ENCODE results near the gene FCAMR. TPM values are rescaled to one million over a fixed set of nuclear protein-coding genes. Genes with fewer than 3 reads are reported as not detected.

FCAMR gene
- total RNA-seq (2014; rRNA removed; shearing (Covaris generic)): not detected in 2 replicates

- no peak for DNase-seq (ENCODE audit: low read depth)
Observed at GRCh38 chr1:206970446-206970845, at the start of gene FCAMR. TSS of gene FCAMR (minus strand) at chr1:206970460. CDS start at chr1:206970125, 335 bp downstream.

DNA sequence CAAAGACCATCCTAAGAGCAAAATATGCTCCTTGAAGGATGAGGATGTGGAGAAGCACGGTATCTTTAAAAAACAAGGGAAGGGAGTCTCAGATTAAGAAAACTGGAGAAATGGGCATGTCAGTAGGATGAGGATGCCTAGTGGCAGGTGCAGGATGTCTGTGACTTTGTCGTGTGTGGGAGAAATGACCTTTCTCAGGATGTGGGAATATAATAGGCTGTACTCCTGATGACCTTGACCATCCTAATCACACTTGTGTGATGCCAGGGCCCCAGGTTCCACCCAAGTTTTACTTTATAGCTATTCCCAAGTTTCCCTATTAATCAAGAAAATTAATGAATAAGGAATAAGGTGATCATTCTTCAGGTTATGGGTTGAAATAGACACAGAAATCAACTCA, 49.4 kb upstream of the FCAMR start:
- DNase-seq (ENCODE audit: low read depth): no peak

DNA sequence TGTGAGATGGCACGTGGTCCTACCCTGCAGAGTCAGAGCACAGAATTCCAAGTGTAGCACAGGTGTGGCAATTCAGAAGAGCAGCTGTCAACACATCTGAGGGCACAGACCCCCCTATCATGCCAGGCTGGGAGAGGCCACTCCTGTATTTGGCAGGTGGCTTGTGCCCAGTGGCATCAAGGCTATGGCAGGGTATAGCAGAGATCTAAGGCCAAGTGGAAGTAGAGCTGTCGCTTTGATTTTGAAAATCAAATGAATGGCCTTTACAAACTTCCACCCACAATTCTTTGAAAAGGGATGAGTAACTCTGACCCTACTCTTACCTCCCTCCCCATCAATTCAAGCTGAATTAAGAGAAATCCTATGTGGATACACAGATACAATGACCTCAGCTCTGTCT, 48.9 kb upstream of the FCAMR start:
- no peak for DNase-seq (ENCODE audit: low read depth)

GRCh38 chr1:207018707-207019106, 48.4 kb upstream of the FCAMR start:
- DNase-seq (ENCODE audit: low read depth): no peak

DNA sequence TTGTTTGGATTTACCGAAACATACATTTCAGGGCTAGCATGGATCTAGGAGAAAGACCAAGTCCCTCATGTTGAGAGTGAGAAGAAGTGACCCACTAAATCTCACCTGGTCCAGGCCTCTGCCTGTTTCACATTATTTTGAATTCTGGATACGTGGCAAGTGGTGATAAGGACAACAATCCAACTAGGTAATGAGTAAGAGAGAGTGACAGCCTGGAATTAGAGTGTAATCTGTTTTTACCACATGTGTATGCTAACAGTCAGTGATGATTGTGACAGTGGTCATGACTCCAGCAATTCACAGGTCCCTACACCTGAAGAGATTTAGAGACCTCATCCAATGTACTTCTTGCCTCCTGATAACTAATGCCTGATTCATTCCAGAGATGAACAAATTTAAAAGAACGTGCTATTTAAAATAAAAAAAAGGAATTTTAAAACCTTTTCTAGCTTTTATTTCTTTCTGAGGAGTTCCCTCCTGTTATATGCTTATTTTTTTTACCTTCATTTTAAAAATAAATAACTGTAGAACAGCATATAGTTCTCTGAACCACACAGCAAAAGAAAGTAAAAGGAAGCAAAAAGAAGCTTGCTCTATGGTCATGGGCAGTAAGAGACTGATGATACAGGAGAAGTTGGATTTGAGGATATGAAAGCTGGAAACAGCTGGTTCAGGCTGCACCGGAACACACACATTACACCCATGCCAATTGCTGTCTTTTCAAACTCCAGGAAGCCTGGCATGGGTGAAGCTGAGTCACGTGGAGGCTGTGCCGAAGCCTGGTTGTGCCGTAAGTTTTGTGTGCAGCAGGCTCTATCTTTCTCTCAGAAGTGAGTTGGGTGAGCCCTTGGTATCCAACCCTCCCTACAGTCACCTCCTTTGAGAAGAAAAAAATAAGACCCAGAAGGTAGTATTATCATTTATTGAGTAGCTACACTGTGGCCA, 47.6 kb upstream of the FCAMR start:
- no peak for DNase-seq (ENCODE audit: low read depth)

DNA sequence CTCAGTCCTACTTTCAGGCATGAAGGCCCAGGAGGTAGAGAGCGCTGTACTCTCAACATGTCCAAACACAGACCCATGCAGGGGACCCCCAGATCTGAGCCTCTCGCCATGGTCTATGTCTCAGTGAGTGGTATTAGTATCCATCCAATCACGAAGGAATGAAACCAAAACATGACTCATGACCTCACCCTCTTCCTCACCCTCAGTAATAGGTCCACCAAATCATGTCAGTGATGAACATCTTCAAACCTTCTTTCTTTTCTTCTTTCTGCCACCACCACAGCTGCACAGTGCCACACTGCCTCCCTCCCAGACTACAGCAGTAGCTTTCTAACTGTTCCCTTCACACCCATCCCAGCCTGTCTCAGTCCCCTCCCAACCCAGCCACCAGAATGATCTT, 45.5 kb upstream of the FCAMR start:
- no peak for DNase-seq (ENCODE audit: low read depth)

DNA sequence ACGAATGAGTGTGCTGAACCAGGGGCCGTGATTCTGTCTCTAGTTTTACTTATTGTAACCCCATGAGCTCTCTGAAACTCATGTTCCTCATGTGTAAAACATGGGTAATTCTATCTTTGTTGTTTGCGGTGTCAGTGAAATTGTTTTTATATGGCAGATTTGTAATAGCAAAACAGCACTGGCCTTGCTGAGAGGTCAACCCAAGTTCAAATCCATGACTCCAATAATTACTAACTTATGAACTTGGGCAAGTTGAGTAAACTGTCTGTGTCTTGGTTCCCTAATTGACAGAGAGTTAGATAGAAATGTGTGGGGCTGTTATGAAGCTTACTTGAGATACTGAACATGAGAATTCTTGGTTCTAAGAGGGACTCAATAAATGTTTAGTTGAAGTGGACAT, 44.5 kb upstream of the FCAMR start:
- DNase-seq (ENCODE audit: low read depth): no peak

DNA sequence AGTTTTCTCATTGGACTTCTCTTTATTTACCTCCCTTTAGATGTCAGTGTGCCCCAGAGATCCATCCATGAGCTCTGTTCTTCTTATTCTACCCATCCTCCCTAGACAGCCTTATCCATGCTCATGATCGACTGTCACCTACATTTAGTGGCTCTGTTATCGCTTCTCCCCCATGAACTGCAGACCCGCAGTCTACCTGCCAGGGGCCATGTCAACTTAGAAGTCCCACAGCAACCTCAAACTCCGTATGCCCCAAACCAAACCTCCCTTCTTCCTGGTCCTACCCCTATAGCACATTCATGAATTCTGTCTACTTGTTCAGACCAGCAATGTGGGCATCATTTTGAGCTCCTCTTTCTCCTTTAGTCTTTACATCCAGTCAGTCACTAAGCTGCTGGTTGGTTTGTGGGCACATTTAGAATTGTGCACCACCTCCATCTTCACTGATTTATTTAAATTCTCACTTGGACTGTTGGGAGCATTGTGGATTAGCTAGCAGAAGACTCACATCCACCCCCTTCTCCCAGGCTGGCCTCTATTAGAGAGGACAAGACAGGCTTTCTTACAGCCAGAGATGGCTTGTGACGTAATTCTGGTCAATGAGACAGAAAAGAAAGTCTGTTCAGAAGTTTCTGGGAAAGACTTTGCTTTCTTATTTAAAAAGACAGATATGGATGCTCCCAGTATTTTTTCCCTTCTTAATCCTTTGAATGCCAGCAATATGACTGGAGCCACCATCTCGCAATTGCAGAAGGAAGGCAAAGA, 43.2 kb upstream of the FCAMR start:
- DNase-seq (ENCODE audit: low read depth): no peak

- DNase-seq (ENCODE audit: low read depth): no peak
Observed at GRCh38 chr1:207010726-207011125, 40.5 kb upstream of the FCAMR start.

GRCh38 chr1:207009945-207010344, 39.7 kb upstream of the FCAMR start:
- DNase-seq (ENCODE audit: low read depth): no peak

DNA sequence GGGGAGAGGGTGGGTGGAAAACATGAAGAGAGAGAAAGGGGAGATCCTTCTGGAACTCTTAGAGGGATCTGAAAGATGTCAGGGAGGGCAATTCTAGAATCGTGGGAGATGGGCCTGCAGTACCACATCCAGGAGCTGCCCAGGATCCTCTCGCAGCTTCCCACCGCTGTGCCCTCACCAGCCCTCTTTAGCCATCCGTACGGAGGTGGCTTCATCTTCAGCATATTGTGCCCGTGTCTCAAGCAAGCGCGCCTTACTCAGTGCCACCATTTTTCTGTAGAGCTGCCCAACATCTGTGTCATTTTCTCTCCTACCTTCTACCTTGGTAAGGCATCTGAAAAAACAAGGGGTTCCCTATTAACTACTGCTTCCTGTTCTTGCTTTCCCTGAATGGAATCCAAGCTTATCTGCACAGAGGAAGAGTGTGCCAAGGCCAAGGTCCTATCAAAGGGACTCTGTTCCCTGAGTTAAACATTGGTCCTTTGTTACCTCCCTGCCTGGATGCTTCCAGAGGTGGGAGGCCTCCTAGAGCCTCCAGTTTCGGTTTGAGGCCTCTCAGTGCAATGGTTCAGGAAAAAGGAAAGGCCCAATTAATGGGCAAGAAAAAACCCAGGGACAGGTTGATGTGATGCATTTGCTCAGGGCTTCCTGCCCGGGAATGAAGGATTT, 39.1 kb upstream of the FCAMR start:
- no peak for DNase-seq (ENCODE audit: low read depth)

- peak; percentile 84 for DNase-seq (ENCODE audit: low read depth)
Observed at GRCh38 chr1:207007352-207008033, 37.2 kb upstream of the FCAMR start.

GRCh38 chr1:207006914-207007313, 36.7 kb upstream of the FCAMR start:
- no peak for DNase-seq (ENCODE audit: low read depth)

DNA sequence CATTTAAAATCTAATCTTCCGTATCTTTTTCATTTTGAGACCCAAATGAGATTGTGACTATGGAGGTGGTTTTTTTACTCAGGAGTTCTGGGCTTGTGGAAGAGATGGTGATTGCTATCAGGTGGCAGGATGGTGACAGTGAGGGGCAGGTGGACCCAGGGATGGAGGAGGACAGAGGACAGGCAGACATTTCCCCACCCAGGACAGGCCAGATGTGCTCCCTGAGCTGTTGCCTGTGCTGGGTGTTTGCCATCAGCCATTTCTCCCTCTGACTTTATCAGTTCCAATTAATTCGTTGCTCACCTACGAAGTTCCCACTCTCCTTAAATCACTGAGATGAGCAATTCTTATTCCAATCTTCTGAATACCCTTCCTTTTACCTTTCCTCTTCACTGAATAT, 35.8 kb upstream of the FCAMR start:
- DNase-seq (ENCODE audit: low read depth): no peak

- DNase-seq (ENCODE audit: low read depth): peak; percentile 81
Observed at GRCh38 chr1:207004931-207005830, 34.9 kb upstream of the FCAMR start.

GRCh38 chr1:207003210-207003609, 33.0 kb upstream of the FCAMR start:
- DNase-seq (ENCODE audit: low read depth): no peak

DNA sequence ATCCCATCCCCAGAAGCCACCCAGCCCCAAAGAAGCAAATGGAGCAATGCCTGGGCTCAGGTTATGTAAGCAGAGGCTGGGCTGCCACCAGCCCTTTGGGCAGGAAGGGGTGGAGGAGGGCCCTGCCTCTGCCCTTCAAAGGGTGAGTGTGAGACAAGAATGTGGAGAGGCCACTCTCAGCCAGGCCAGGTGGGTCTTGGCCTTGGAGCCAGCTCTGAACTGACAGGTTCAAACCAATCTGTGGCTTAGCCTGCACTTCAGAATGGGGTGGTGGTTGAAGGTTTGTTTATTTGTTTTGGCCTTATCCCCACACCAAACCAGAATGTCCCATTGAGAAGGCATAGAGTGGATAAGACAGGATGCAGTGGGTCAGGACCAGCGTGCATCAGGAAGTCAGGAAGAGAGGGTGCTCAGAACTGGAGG, 32.5 kb upstream of the FCAMR start:
- DNase-seq (ENCODE audit: low read depth): no peak

DNA sequence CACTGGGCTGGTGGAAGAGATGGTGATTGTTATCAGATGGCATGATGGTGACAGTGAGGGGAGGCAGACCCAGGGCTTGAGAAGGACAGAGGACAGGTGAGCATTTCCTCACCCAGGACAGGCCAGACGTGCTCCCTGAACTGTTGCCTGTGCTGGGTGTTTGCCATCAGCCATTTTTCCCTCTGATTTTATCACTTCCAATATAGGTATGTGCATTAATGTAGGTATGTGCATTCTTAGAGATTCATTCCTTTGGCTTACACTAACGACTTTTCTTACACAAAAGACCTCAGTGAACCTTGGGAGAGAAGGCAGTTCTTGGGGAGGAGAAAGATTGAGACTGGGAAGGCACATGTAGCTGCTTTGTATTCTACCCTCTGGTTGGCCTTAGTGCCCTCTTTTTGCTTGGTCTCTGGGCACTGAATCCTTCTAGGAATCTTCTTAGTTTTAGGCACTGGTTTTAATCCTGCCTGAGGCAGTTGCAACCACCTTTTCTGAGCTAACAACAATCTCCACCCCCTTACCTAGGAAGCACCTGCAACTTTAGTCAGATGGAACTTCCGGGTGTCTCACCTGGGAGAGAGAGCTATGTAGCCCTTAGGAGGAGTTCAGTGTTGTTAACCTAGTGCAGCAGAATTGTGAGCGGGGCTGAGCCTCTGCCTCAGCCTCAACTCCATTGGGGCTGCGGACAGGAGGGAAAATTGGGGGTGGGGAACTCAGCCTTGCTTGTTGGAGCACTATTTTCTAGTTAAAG, 31.4 kb upstream of the FCAMR start:
- DNase-seq (ENCODE audit: low read depth): no peak

GRCh38 chr1:207000651-207001291, 30.5 kb upstream of the FCAMR start:
- no peak for DNase-seq (ENCODE audit: low read depth)

Data from Daoy (cell line).